ENCODE results near the gene LCN1.

- TF ChIP-seq CTCF (IDR thresholded peaks at IDR 0.05) (no peak), POLR2A (IDR thresholded peaks at IDR 0.05) (no peak)
Measured at GRCh38 chr9:135490980-135491464, 30.2 kb upstream of the LCN1 start.
